ENCODE results near the gene ITGB3.

DNA sequence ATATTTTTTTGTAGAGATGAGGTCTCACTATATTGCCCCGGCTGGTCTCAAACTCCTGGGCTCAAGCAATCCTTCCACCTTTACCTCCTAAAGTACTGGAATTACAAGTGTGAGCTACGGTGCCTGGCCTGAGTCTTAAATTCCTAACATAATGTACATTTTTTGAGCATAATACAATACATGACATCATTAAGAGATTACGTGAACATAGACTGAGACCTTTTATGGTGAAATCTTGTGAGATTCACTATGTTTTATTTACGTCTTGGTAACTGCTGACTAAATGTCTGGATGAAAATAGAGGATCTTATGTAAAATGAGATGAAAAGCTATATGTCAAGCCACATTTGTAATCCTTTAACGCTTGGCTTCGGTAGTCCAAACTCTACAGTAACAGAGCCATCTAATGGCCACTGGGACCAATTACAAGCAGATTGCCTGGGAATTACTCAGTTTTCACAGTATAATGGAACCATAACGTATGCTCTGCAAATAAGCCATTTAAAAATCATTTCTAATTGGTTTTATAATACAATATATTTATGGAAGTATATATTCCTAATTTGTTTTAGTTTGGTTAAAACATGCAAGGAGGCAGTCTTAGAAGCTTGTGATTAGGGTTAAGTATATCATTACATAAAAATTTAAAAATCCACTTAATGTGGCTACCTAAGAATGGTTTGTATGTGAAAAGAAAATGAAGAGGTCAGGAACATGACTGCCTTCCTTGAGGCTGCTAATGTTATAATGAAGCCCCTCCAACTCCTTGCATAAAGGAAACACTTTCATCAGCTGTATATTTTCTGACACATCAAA lies 62.0 kb downstream of the ITGB3 start:
- TF ChIP-seq POLR2A (IDR thresholded peaks at IDR 0.05; ENCODE audit: low read length) (no peak), GATA1 (IDR thresholded peaks at IDR 0.05; ENCODE audit: low read depth, low read length) (no peak)
